Frontal cortex (tissue), 4 donors: ENCODE data around the gene CAMKMT. TPM values are rescaled to one million over a fixed set of nuclear protein-coding genes. Genes with fewer than 3 reads are reported as not detected.

Experiments
- DNase-seq, 2 donors: peaks; one replicate each; pipeline ENCODE4 v3.0.0; 2012; ENCODE audit warnings: low spot score in 2 of 2
- FAIRE-seq: peaks from 2 replicates; lab custom pipeline; 2012; peaks lifted over from hg19 to GRCh38; lab: Jason Lieb, UNC
- total RNA-seq: library from RNA; depleted of rRNA; stranded (reverse); fragments of >200 nt; gene quantifications from one replicate; pipeline ENCODE4 v1.2.3, GENCODE V29; 2014
- donor health status: control.
- donor health status: control.
- donor health status: control.

CAMKMT gene
- total RNA-seq, 1 donor from 2014 or later, result 6.5 TPM

DNA sequence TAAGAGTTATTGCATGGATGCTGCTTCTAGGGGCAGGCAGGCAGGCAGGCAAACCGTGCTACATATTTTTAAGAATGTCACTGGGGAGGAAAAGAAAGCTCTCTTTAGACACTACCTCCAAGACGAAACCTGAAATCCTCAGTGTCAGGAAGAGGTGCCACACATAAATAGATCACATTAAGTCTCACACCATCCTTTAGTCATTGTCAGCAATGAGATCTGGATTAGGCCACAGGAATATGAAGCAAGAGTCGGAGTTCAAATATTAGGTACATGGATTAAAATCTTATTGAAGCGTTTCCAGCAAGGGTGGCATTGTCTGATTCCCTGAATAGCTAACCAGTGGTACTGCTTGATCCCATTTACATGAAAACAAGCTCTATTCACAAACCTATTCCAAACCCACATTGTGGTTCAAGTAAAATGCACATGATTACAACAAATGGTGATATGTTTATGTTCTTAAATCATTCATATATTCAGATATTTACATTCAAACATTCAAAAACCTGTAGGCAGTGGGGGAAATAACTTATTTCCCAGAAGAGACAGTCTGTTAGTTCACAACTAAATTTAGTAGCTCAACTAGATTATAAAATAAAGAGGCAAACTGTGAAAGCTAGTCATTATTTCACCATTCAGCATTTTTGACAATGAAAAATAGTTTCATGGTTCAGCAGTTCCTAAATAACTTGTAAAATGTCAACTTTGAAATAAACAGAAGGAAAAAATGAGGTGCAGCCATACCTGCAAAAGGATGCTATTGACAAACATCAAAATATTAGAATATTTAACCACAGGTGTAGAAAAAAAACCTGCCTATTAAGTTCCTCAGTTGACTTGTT, 384.4 kb downstream of the CAMKMT start:
- DNase-seq (no peak), FAIRE-seq (no peak)

DNA sequence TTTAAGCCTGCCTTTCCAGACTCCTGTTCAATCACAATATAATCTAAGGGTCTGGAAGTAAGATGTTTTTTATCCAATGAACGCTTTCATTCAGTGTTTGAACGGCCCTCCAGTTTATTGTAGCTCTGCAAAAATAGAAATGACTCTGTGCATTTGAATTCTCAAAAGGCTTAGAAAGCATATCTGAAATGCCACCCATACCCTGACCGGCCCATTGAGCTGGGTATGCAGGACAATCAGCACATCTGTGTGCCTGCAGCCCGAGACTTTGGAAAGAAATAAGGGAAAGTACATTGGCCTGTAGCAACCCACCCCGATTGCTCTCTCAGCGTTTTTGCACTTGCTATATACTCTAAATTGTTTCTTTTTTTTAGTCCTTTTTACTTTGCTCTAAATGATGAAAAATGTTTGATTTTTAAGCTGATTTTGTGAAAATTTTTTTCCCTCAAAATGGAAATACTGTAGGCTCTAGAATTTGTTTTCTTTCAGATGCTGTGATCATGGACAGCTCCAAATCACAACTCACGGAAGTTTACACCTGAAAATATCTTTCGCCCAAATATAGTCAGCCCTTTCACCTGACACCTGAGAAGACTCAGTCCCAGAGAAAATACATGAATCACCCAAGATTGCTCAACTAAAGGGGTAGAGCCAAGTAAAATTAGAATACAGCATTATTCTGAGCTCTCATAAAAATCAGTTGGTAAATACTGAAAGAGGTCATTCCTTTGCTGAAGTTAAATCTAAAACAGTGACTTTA, 385.3 kb downstream of the CAMKMT start:
- DNase-seq (no peak), FAIRE-seq (no peak)

DNA sequence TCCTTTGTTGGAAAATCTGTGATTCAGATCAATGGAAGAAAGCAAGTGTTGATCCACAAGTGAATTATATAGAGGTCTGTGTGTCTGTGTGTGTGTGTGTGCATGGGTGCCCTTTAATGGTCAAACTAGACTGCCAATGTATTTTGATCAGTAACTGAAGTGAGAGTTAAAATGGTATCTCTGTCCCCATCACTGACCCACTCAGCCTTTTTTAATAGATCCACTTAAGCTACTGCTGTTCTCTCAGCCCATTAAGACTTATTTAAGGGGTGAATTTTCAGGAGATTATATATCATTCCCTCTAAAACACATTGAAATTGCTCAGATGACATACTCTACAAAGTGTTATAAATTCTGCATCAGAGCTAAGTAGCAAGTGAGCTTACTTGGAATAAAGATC, 386.0 kb downstream of the CAMKMT start:
- FAIRE-seq (no peak), DNase-seq (no peak)

DNA sequence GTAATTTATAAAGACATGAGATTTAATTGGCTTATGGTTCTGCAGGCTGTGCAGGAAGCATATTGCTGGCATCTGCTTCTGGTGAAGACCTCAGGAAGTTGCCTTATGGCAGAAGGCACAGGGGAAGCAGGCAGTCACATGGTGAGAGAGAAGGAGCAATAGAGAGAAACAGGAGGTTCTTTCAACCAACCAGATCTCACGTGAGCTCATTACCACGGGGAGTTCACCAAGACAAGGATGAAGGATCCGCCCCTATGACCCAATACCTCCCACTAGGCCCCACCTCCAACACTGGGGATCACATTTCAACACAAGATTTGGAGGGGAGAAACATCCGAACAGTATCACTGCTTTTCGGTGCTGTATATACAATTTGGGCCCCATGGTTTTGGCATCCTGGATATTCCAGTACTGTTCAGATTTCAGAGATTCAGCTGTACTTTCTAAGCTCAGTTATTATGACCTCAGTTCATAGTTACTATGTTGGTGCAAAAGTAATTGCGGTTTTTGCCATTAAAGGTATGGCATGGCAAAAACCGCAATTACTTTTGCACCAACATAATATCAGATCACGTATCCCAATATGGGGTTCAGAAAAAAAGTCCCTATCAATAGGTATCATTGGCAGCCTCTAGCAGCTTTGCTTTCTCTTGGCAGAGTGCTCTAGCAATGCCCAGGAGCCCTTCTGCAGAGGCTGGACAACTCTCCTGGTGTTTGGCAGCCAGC, 390.2 kb downstream of the CAMKMT start:
- DNase-seq (no peak), FAIRE-seq (no peak)

- FAIRE-seq, result no peak
Observed at GRCh38 chr2:44752761-44753160, 391.0 kb downstream of the CAMKMT start.

DNA sequence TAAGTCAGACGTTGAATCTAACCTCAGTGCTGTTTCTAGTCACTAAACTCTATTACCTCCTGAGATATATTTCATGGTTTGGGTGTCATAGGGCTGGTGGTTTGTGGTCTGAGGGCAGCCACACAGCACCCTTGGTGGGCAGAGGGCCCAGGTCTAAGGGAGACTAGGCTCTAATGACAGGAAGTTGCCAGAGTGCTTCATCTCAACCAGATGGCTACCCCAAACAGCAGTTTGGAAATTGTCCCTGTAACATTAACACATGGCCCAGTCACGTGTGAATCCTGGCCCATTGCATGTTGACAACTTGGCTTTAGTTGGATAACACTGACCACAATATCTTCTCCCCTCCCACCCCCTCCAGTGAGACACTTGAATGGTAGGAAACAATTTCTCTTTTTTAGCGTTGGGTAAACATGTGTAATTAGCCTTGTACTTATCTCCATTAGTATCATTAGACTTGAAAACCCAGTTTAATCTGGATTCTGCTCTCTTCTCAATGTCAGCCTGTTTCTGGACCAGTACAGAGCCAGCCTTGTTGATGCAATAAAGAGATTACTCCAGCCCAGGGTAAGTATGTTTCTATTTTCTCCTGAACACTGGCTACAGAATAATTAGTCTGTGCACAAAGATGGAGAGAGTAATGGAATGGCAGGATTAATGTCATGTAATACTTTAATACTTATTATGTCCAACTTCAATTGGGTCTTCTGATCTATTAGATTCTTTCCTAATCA, 392.0 kb downstream of the CAMKMT start:
- FAIRE-seq, result no peak
- no peak for DNase-seq

More at GRCh38 chr2:44752761-44753160, 391.0 kb downstream of the CAMKMT start:
- DNase-seq, result no peak

DNA sequence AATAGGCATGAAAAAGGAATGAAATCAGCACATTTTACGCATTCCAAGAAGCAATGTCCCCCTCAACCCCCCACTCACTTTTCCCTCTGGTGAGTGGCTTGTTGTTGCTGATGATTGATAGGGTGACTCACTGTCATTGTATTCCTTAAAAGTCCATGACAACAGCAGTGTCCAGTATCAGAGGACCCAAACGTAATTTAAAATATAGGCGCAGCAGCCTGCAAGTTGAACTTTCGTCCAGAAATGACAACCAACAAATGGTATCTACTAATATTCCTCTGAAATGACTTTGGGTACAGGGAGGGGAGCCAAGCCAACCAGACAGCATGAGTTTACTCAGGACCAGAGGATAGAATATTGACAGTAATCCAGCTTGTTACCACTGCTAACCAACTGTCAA, 396.8 kb downstream of the CAMKMT start:
- DNase-seq (no peak), FAIRE-seq (no peak)

- DNase-seq, result no peak
Observed at GRCh38 chr2:44759823-44760222, 398.1 kb downstream of the CAMKMT start.

DNA sequence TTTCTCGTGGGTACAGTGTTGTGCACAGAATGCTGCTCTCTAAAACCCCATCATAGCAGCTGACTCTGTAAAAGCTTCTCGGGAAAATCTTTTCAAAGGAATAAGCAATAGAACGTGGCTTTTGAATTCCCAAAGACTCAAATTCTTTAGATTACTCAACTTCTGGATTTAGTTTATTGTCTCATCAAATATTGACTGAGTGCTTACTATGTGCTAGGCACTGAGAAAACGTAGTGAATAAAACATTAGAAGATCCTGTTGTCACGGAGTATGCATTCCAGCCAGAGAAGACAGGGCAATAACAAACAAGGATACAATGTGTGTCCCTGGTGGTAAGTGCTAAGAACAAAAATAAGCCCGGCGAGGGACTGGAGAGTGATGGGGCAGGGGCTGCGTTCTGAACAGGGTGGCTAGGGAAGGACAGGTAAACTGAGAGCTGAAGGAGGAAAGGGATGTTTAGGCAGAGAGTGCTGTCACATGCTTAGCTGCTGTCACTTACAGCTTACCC, 401.6 kb downstream of the CAMKMT start:
- DNase-seq, result no peak
- no peak for FAIRE-seq

More at GRCh38 chr2:44759823-44760222, 398.1 kb downstream of the CAMKMT start:
- no peak for FAIRE-seq

- DNase-seq (no peak), FAIRE-seq (no peak)
Observed at GRCh38 chr2:44766220-44766619, 404.5 kb downstream of the CAMKMT start.

GRCh38 chr2:44766777-44767176, 405.0 kb downstream of the CAMKMT start:
- no peak for FAIRE-seq
- no peak for DNase-seq

- DNase-seq, result no peak
- no peak for FAIRE-seq
Observed at GRCh38 chr2:44767691-44768090, 405.9 kb downstream of the CAMKMT start.

- no peak for DNase-seq
Observed at GRCh38 chr2:44768438-44769236, 406.9 kb downstream of the CAMKMT start.

DNA sequence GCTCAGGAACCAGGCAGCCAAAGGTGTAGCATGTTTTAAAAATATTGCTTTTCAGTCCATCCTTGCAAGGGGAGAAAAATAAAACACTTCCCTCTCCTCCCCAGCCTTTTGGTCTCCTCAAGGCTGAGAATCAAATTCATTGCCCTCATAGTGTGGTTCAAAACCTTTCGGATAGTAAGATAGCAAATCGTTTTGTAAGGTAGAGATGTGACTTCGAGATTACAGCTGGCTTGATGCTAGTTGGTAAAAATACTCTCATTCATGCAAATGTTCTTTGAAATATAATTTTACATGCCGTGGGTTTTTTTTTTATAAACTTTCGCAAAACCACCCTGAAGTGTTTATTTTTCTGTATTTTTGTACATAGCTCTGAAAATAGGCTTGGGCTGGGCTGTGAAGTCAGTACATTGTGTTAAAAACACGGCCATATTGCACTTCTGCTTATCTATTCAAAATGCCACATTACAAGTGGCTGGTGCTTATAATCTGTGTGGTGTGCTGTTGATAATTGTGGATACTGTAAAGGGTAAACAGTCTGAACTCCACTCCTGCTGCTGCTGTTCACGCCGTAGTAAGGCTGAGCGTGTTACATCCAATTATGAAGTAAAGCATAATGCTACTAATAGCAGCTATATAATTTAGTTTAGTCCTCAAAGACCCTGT, 407.7 kb downstream of the CAMKMT start:
- FAIRE-seq, result no peak
- DNase-seq, result no peak

More at GRCh38 chr2:44768438-44769236, 406.9 kb downstream of the CAMKMT start:
- no peak for FAIRE-seq

DNA sequence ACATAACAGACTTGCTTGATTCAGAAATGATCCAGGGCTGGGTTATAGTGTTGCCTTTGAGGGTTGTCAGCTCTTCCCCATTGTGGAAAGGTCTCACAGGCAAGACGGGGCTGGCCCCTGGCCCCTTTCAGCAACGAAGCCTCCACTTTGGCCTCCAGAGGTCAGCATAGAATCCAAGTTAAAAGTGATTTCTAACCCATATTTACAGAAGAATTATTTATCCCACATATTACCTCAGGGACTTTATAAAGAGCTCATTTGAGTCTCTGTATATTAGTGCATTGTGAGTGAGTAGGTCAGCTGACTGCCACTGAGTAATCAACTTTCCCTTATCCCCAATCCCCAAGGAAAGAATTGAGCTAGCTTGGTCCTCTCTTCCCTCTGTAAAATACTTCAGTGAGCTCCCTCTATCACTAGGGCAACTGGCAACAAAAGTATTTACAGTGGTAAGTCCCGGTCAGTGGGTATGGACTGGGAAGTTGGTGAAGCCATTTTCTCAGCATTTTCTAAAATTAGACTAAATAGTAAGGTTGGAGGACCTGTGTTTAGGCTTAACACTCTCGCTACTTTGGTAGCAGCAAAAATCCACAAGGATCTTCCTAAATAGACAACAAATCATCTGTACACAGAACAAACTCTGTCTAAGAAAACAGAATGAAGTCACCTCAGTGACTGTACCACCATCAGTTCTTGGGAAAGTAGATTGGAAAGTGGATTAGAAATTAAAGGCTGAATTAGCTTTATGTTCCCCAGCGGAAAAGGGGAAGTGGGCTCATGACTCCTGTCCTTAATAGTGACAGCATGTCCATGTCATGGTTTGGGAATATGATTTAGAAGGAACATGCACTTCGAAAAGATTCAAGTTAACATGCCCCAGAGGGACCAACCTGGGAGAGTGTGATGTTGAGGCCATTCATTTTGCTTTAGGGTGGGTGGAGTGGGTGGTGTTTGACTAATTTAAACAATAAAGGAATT, 408.8 kb downstream of the CAMKMT start:
- no peak for DNase-seq
- no peak for FAIRE-seq

GRCh38 chr2:44771522-44771921, 409.8 kb downstream of the CAMKMT start:
- DNase-seq (no peak), FAIRE-seq (no peak)

DNA sequence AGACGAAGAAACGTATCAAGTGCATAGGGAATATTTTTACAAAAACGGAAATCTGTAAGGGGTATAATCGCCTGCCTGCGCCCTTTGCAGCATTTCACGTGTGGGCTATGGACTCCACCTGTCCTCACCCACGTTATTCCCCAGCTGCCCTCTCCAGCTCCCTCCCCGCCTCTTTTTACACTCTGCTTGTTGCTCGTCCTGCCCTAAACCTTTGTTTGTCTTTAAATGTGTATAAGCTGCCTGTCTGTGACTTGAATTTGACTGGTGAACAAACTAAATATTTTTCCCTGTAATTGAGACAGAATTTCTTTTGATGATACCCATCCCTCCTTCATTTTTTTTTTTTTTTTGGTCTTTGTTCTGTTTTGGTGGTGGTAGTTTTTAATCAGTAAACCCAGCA, 410.4 kb downstream of the CAMKMT start:
- no peak for DNase-seq

More for the DNA sequence above, 410.4 kb downstream of the CAMKMT start:
- FAIRE-seq, result no peak
